GM23248 (cell line): ENCODE results near the gene SHC1. TPM values are rescaled to one million over a fixed set of nuclear protein-coding genes. Genes with fewer than 3 reads are reported as not detected.

ENCODE experiments used
- DNase-seq: peaks from one replicate; pipeline ENCODE4 v3.0.0-alpha.2; 2015
- H2AFZ ChIP-seq: fragments of 200-600 bp; sonication (generic); 2 replicates; pipeline ENCODE4 v1.6.1; 2016; ENCODE audit warnings: antibody characterized with exemption
- H3F3A ChIP-seq: fragments of 200-600 bp; sonication (generic); 2 replicates; pipeline ENCODE4 v1.6.1; 2016; ENCODE audit warnings: mild to moderate bottlenecking, antibody characterized with exemption, mixed run types; ENCODE audit not compliant: insufficient read depth
- H3K27ac ChIP-seq: fragments of 200-600 bp; sonication (generic); 2 replicates; pipeline ENCODE4 v1.5.1; 2016; ENCODE audit warnings: mild to moderate bottlenecking
- H3K27me3 ChIP-seq: fragments of 200-600 bp; sonication (generic); replicated peaks from 2 replicates; pipeline ENCODE4 v1.6.1; 2016; ENCODE audit warnings: mild to moderate bottlenecking; ENCODE audit not compliant: insufficient read depth
- H3K36me3 ChIP-seq: fragments of 200-600 bp; sonication (generic); 2 replicates; pipeline ENCODE4 v1.6.1; 2016; ENCODE audit warnings: low read depth, mild to moderate bottlenecking
- H3K4me1 ChIP-seq: fragments of 200-600 bp; sonication (generic); 2 replicates; pipeline ENCODE4 v1.6.1; 2016; ENCODE audit warnings: mild to moderate bottlenecking; ENCODE audit not compliant: insufficient read depth
- H3K4me2 ChIP-seq: fragments of 200-600 bp; sonication (generic); one replicate; pipeline ENCODE4 v1.6.1; 2016; ENCODE audit warnings: mild to moderate bottlenecking; ENCODE audit not compliant: unreplicated experiment
- H3K4me3 ChIP-seq: fragments of 200-600 bp; sonication (generic); 2 replicates; pipeline ENCODE4 v1.5.1; 2016; ENCODE audit warnings: mild to moderate bottlenecking
- H3K79me2 ChIP-seq: fragments of 200-600 bp; sonication (generic); 2 replicates; pipeline ENCODE4 v1.6.1; 2016; ENCODE audit warnings: mild to moderate bottlenecking; ENCODE audit not compliant: insufficient read depth
- H3K9ac ChIP-seq: fragments of 200-600 bp; sonication (generic); 2 replicates; pipeline ENCODE4 v1.6.1; 2016; ENCODE audit warnings: mild to moderate bottlenecking
- H3K9me2 ChIP-seq: fragments of 200-600 bp; sonication (generic); 2 replicates; pipeline ENCODE4 v1.6.1; 2016; ENCODE audit warnings: mixed run types, mild to moderate bottlenecking, moderate library complexity; ENCODE audit not compliant: insufficient read depth
- H3K9me3 ChIP-seq: fragments of 200-600 bp; sonication (generic); one replicate; pipeline ENCODE4 v1.6.1; 2017; ENCODE audit warnings: low read depth
- H4K20me1 ChIP-seq: fragments of 200-600 bp; sonication (generic); 2 replicates; pipeline ENCODE4 v1.6.0; 2016; ENCODE audit not compliant: insufficient read depth
- EZH2 ChIP-seq: fragments of 200-600 bp; sonication (generic); IDR thresholded peaks from 2 replicates; pipeline ENCODE4 v1.6.1; 2018; ENCODE audit warnings: antibody characterized with exemption, mild to moderate bottlenecking; ENCODE audit not compliant: insufficient read depth, poor library complexity, severe bottlenecking
- EZH2phosphoT487 ChIP-seq: fragments of 200-600 bp; sonication (generic); IDR thresholded peaks from 2 replicates; pipeline ENCODE4 v1.6.1; 2018; ENCODE audit warnings: antibody characterized with exemption, moderate library complexity, mild to moderate bottlenecking, low read depth; ENCODE audit not compliant: insufficient read depth
- WGBS, 2 experiments: methylation state at CpG; one replicate each; pipeline ENCODE4 v1.1.6; 2015 to 2017; ENCODE audit warnings: low lambda C conversion rate in 2 of 2, low coverage in 1 of 2; ENCODE audit errors: missing lambda C conversion rate in 2 of 2; 5-methylcytosine and 5-hydroxymethylcytosine counted together
- in situ Hi-C: fragments of 300-500 bp; cut with MboI; formaldehyde crosslinking; loops from 2 replicates; pipeline ENCODE4 v1.15.0; 2020
- polyA plus RNA-seq: library from polyadenylated mRNA; unstranded; fragments of >200 nt; fragmentation: Nextera tagmentation; extraction: Ambion mirVana; gene quantifications from 2 replicates; pipeline ENCODE4 v1.2.1, GENCODE V29; 2016
- total RNA-seq: library from RNA; depleted of rRNA; stranded (reverse); fragments of >200 nt; shearing (Covaris generic); gene quantifications from 2 replicates; pipeline ENCODE4 v1.2.3, GENCODE V29; 2014

SHC1 gene
- total and polyA plus RNA-seq, 2 experiments from 2014 or later, result 278 to 319 TPM

DNA sequence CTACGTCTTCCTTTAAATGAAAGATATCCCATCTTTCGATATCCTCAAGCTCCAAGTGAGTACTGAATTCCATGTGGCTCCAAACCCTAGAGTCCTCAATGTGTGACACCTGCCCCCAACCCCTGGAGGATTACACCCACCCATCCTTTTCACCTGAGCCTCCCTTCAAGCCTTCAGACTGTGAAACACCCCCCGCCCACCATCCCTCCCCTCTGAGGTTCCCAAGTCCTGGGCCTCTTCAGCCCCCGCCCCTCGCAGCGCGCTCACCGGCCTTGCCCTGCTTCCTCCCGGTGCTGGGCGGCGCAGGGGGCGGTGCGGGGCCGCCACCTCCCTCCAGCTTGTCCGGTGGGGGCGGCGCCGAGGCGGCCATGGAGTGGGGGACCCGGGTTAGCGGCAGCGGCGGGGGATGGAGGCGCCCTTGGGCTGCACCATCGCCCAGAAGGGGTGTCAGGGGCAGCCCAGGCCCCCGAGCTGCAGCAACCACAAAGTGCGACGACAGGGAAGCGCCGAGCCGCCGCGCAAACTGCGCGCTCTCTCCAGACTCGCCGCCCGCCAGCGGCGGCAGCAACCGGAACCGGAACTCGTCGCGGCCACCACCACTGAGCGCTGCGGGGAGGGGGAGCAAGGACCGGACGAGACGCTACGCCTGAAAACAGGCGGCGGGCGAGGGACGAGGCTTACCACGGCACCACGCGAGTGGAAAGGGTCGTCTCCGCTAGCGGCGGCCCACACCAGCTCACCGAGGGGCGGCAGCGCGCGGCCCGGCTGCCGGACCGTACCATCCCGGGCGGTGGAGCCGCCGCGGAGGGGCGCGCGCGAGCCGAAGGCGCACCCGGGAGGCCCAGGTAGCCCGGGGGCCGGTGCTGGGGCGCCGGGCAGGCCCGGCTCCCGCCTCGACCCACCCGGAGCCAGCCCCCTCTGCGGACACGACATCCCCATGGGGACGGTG is 9.1 kb downstream of the SHC1 start, which contains the start of gene PYGO2:
TSS of gene PYGO2 (minus strand) at position 576 of the 949 bp plus-strand sequence. CDS start at position 370, 206 bp downstream.
- in situ Hi-C loops, result no loop called here
- Histone ChIP-seq H3F3A (peaks cover 31% of the 10 kb centered on the region), H3K4me2 (peak within 1 kb of the TSS; percentile 91), H3K9me3 (no peaks in the 10 kb centered on the region), H3K27ac (peak within 1 kb of the TSS; percentile 70), H2AFZ (peak within 1 kb of the TSS; percentile 40), H3K27me3 (no peaks in the 10 kb centered on the region), H4K20me1 (no peaks in the 10 kb centered on the region), H3K79me2 (peaks cover 37% of the 10 kb centered on the region), H3K9me2 (no peaks in the 10 kb centered on the region), H3K4me3 (peak within 1 kb of the TSS; percentile 79), H3K36me3 (peaks cover 17% of the 10 kb centered on the region), H3K4me1 (peaks cover 23% of the 10 kb centered on the region), H3K9ac (peak within 1 kb of the TSS; percentile 82)
- TF ChIP-seq EZH2 (no peak), EZH2phosphoT487 (no peak)
- 1% methylated on average over 62 to 74 of the region's 93 CpGs for WGBS, 2 experiments
- peak; percentile 87 for DNase-seq

DNA sequence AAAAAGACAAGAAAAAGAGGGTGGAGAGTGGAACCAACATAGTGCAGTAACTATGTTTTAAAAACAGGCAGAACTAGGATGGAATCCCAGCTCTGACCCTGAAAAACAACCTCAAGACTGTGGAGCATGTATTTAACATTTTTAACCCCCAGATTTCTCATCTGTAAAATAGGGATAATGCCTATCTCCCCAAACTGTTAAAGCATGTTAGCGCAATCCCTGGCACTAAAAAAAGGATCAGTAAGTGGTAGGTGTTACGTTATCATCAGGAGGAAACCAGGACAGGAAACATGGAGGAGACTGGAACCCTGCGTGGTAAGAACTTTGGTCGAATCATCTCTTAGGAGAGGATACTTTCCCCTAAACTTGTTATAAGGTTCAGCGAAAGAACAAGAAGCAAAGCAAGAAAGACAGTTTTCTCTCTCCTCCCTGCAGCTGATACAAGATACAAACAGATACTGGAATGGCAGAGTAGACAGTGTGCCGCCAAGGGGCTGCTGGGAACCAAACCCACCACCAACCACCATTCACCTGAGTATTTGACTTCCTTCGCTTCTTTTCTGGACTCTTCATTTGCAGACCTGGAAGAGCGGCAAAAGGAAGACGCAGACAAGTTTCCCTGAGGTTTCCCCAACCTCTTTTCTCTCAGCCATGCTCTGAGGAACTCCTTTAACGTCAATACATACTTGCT is 10.0 kb downstream of the SHC1 start:
- H3K9me3 ChIP-seq, result no peaks in the 10 kb centered on the region
- no peaks in the 10 kb centered on the region for H4K20me1 ChIP-seq
- peak overlapping the region; percentile 91 for H3K4me2 ChIP-seq
- H3K9me2 ChIP-seq, result no peaks in the 10 kb centered on the region
- H3K27ac ChIP-seq, result peak overlapping the region; percentile 70; the same call in 1 of the 2 replicates
- peaks cover 27% of the 10 kb centered on the region for H3F3A ChIP-seq
- H3K4me1 ChIP-seq, result peaks cover 25% of the 10 kb centered on the region
- H3K36me3 ChIP-seq, result peaks cover 8% of the 10 kb centered on the region
- H3K4me3 ChIP-seq, result peak overlapping the region; percentile 79
- peaks cover 29% of the 10 kb centered on the region for H3K79me2 ChIP-seq
- no peak for DNase-seq
- H3K9ac ChIP-seq, result peak overlapping the region; percentile 82
- TF ChIP-seq EZH2 (no peak), EZH2phosphoT487 (no peak)
- H2AFZ ChIP-seq, result no peak overlapping the region; the same call in 1 of the 2 replicates
- in situ Hi-C loops, result no loop called here
- no peaks in the 10 kb centered on the region for H3K27me3 ChIP-seq
- WGBS, 2 experiments, result 52 to 59% methylated on average over 10 of the region's 10 CpGs

GRCh38 chr1:154959426-154959780 is 11.1 kb downstream of the SHC1 start:
- Histone ChIP-seq H3K27ac (no peak overlapping the region), H3K79me2 (peaks cover 21% of the 10 kb centered on the region; the same call in 1 of the 2 replicates), H3K4me2 (no peak overlapping the region), H3K4me3 (no peak overlapping the region), H2AFZ (no peak overlapping the region), H3K4me1 (peaks cover 33% of the 10 kb centered on the region), H3K36me3 (no peaks in the 10 kb centered on the region), H3K9ac (no peak overlapping the region), H4K20me1 (no peaks in the 10 kb centered on the region), H3K9me2 (no peaks in the 10 kb centered on the region), H3K9me3 (no peaks in the 10 kb centered on the region), H3F3A (peaks cover 27% of the 10 kb centered on the region), H3K27me3 (no peaks in the 10 kb centered on the region)
- WGBS, 2 experiments, result 78 to 83% methylated on average over 5 to 7 of the region's 7 CpGs
- no peak for DNase-seq
- in situ Hi-C loops, result no loop called here
- TF ChIP-seq EZH2 (no peak), EZH2phosphoT487 (no peak)

- no peaks in the 10 kb centered on the region for H3K27me3 ChIP-seq
- TF ChIP-seq EZH2 (no peak), EZH2phosphoT487 (no peak)
- no peak overlapping the region for H3K9ac ChIP-seq
- H4K20me1 ChIP-seq, result no peaks in the 10 kb centered on the region
- no peak overlapping the region for H3K27ac ChIP-seq
- in situ Hi-C loops, result no loop called here
- H3K79me2 ChIP-seq, result peaks cover 25% of the 10 kb centered on the region; the same call in 1 of the 2 replicates
- H3K9me3 ChIP-seq, result no peaks in the 10 kb centered on the region
- peaks cover 33% of the 10 kb centered on the region for H3K4me1 ChIP-seq
- H3K36me3 ChIP-seq, result no peaks in the 10 kb centered on the region
- no peak overlapping the region for H3K4me3 ChIP-seq
- 83 to 84% methylated on average over 16 of the region's 16 CpGs for WGBS, 2 experiments
- no peak overlapping the region for H2AFZ ChIP-seq
- DNase-seq, result no peak
- no peaks in the 10 kb centered on the region for H3K9me2 ChIP-seq
- H3K4me2 ChIP-seq, result no peak overlapping the region
- peaks cover 22% of the 10 kb centered on the region for H3F3A ChIP-seq
Measured at GRCh38 chr1:154958681-154959425, 11.7 kb downstream of the SHC1 start.
